GM19395 (cell line): ENCODE measurements around the gene EPM2AIP1.
A peak's percentile ranks its signal among the peaks of the same experiment; 100 is the strongest.
"Not testable (repeated sequence)": the region's sequence is repeated elsewhere in the genome, so short reads cannot be mapped to it uniquely, and the experiment has no call there.

Experiments used
- ATAC-seq: cut with Tn5 transposase; IDR thresholded peaks from one replicate; pipeline ENCODE4 v1.9.1; 2021; ENCODE audit warnings: mild to moderate bottlenecking, moderate library complexity; ENCODE audit not compliant: unreplicated experiment

The EPM2AIP1 gene

DNA sequence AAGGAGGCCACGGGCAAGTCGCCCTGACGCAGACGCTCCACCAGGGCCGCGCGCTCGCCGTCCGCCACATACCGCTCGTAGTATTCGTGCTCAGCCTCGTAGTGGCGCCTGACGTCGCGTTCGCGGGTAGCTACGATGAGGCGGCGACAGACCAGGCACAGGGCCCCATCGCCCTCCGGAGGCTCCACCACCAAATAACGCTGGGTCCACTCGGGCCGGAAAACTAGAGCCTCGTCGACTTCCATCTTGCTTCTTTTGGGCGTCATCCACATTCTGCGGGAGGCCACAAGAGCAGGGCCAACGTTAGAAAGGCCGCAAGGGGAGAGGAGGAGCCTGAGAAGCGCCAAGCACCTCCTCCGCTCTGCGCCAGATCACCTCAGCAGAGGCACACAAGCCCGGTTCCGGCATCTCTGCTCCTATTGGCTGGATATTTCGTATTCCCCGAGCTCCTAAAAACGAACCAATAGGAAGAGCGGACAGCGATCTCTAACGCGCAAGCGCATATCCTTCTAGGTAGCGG is at the start of gene EPM2AIP1:
Gene EPM2AIP1, minus strand, starts transcription at position 326 of the 520 bp plus-strand sequence. Its CDS starts 54 bp downstream, at position 272.
- ATAC-seq = peak; percentile 88

DNA sequence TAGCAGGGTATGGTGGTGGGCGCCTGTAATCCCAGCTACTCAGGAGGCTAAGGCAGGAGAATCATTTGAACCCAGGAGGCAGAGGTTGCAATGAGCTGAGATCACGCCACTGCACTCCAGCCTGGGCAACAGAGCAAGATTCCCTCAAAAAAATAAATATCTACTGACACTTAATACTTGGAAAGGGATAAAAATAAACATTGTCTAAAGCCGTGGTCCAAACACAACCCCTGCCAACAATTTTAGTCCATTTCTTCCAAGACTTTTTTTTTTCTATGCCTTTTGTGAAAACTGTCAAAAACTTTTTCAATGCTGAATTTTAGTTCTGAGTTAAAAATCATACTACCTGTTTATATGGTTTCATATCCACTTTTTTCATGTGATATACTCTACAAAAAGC is 49.8 kb upstream of the EPM2AIP1 start:
- ATAC-seq = not testable (repeated sequence)

DNA sequence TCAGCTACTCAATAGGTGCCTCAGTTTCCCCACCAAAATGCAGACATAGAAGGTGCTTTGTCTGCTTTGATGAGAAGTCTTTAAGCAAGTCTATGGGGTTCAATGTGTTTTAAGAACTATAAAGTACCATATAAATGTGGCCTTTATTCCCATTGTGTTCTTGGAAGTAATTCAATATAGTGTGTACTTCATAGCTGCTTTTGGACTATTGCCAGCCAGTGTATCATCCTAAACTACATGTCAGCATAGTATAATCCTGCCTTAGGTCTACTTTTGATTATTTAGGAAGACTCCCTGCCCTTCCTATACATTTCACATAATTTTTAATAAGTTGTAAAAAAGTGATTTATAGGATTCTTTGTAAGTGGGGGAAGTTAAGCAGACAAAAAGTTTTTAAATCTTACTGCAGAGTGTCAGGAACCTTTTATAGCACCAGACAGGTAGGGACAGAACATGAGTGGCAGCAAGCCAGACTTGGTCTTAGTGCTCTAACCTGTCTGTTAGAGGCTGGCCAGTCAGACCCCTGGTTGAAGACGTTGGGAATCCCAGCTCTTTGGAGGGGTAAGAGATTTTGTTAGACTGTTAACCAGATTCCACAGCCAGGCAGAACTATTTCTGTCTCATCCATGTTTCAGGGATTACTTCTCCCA is 48.7 kb upstream of the EPM2AIP1 start:
- no peak for ATAC-seq

DNA sequence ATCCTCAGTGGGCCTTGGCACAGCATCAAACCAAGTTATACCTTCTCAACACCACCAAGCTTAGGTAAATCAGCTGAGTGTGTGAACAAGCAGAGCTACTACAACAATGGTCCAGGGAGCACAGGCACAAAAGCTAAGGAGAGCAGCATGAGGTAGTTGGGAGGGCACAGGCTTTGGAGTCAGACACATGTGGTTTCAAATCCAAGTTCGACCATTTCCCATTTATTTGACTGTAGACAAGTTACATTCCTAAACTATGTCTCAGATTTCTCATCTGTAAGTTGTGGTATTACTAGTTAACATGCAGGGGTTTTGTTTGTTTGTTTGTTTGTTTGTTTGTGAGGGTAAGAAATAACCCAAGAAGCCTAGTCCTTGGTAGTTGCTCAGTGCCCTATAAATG is 47.3 kb upstream of the EPM2AIP1 start:
- ATAC-seq = no peak

DNA sequence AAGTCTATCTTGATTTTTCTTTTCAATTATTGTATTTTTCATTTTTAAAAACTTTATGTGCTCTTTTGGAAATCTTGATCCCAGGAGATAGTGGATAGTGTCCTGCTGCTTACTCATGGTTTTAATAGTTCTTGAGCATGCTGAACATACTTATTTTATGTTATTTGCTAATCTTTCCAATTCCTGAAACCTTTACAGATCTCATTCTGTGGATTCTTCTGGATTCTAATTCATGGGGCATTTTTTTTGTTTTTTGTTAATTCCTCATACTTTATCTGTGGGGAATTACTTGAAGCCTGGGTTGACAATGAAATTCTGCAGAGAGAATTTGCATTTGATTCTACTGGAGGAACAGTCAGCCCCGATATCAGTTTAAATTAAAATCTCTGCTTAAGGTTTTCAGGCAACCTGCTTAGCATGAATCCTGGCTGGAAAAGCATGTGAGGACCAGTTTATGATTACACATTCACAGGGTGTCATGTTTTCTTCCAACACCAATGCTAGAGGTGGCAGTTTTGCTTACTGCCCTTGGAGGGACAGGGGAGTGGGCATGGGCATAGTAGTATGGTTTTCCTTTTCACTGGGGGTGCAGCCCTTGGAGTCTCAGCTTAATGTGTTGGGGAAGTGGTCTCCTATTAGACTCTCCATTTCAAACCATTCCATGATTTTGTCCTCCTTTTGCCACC is 46.4 kb upstream of the EPM2AIP1 start:
- ATAC-seq = no peak

DNA sequence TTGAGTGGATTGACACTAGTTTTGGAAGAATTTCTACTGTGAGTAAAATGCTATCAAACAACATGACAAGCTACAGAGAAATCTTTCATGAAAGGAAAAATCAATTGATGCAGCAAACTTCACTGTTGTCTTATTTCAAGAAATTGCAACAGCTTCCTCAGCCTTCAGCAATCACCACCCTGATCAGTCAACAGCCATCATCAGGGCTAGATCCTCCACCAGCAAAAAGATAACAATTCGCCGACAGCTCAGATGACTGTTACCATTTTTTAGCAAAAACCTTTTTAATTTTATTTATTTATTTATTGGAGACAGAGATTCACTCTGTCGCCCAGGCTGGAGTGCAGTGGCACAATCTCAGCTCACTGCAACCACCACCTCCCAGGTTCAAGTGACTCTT is 44.4 kb upstream of the EPM2AIP1 start:
- no peak for ATAC-seq

DNA sequence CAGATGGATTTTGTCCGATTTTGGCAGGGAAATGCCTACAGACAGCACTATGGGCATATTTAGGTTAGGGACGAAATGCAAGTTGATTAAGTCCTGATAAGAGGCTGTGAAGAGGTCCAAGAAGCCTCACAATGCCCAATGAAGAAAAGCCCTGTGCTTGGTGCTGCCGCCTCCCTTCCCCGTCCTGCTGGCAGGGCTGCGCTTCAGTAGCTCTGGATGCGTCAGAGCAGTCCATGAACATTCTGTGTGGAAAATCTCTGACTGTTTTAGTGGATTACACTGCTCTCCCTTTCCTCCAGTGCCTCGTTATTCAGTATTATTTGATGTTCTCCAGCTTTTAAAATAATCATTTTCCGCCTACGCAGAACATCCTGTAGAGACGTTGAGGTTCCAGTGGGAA is 40.0 kb upstream of the EPM2AIP1 start:
- ATAC-seq = no peak

DNA sequence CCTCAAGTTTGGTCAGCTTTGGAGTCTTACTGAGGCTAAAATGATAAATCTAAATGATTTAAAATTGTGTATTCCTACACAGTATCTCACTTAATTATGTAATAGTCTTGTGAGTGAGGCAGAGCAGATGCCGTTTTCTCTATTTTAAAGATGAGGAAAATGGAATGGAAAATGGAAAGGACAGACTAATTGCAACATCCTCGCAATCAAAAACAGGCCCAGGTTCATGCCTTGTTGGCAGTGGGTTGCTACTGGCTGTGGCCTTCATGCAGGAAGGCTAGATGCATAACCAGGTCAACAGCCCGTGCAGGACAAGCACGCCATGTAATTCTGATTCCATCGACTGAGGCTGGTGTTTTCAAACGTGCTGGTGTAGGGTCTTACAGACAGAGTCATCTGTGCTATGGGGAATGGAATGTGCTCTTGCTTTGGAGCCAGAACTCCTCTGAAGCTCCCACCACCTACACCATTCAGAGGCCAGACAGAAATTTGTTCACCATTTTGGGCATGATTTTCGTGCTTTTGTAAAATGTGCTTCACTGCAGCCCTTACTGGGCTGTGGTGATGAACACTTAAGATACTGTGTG is 38.3 kb upstream of the EPM2AIP1 start:
- no peak for ATAC-seq

DNA sequence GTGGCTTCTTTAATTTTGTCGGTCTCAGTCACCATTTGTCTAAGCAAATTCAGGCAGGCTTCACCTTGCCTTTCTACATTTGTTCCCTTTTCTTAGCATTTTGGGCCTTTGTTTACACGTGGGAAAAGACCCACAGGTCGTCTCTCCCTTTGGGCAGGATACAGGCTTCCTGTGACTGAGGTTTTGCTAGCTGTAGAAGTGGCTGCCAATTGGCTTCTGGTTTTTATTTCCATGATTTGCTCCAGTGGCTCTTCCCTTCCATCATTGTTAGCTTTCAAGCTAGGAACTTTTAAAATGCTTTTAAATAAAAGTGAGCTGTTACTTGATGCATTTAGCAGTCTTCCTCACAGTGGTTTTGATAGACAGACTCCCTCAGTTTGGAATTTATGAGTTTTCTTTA is 37.7 kb upstream of the EPM2AIP1 start:
- ATAC-seq = no peak

DNA sequence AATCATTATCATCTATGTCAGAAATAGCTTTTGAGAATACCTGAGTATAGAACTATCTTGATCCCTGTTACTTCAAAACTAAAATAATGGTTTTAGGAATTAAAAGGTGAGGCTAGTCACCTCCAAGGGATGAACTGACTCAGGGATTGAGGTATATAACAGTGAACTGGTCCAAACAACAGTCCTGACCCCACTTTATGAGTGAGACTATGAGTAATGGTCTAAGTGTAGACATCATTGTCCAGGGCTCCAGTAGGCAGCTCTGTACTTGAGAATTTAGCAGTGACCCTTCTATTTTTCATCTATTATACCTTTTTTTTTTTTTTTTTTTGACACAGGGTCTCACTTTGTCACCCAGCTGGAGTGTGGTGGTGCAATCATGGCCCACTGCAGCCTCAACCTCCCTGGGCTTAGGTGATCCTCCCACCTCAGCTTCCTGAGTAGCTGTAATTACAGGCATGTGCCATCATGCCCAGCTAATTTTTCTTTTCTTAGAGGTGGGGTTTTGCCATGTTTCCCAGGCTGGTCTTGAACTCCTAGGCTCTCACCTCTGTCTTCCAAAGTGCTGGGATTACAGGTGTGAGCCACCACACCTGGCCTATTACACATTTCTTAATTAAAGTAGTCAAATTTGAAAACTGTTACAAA is 36.7 kb upstream of the EPM2AIP1 start:
- no peak for ATAC-seq

DNA sequence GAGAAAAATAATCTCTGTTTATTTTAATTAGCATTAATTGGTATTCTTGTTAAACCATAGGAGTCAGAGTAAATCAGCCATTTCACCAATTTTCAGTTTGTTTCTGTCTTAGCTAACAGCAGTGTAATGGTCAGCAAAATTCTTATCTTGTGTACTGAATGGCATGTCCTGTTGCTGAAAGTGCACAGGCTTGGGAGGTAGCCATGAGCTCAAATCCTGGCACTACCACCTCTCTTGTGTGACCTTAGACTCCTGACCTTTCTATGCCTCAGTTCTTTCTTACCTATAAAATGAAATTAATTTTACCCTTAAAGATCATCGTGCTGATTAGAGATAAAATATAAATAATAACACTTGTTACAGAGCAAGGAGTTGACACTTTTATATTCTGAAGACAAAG is 36.2 kb upstream of the EPM2AIP1 start:
- no peak for ATAC-seq

DNA sequence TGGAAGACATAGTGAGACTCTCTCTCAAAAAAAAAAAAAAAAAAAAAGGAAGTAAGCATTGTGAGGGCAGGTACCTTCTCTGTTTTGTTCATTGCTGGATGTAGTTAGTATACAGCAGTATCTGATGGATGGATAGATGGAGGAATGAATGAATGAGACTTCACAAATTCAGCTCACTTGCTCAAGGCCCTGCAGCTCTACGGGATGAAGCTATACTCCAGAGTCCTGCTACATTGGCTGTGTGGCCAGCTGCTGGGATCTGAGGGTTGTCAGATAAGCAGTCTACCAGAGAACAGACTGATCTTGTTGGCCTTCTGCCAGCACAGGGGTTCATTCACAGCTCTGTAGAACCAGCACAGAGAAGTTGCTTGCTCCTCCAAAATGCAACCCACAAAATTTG is 35.4 kb upstream of the EPM2AIP1 start:
- ATAC-seq = no peak

DNA sequence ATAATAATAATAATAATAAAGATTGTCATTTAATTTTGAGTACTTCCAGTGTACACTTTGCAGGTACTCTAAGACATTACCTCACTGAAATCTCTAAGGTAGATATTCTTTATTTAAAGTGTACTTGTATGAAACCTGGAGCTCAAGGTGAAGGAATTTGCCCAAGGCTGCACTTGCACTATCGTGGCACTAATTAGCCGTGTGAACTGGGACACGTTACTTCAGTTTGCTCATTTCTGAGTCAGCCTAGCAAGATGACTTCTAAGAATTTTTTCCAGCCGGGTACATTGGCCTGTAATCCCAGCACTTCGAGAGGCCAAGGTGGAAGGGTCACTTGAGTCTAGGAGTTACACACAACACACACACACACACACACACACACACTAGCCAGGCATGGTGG is 33.9 kb upstream of the EPM2AIP1 start:
- ATAC-seq = no peak

DNA sequence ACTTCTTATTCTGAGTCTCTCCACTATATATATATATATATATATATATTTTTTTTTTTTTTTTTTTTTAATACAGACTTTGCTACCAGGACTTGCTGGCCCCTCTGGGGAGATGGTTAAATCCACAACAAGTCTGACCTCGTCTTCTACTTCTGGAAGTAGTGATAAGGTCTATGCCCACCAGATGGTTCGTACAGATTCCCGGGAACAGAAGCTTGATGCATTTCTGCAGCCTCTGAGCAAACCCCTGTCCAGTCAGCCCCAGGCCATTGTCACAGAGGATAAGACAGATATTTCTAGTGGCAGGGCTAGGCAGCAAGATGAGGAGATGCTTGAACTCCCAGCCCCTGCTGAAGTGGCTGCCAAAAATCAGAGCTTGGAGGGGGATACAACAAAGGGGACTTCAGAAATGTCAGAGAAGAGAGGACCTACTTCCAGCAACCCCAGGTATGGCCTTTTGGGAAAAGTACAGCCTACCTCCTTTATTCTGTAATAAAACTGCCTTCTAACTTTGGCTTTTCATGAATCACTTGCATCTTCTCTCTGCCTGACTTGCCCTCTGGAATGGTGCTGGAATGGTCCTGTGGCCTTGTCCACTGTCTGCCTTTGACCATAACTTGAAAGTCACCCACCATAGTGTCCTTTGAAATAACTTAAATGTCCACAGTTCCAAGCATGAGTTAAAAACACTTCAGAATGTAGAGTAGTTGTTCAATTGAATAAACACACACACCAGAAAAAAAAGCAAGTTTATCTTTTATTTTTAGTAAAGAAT is 32.8 kb upstream of the EPM2AIP1 start:
- no peak for ATAC-seq

DNA sequence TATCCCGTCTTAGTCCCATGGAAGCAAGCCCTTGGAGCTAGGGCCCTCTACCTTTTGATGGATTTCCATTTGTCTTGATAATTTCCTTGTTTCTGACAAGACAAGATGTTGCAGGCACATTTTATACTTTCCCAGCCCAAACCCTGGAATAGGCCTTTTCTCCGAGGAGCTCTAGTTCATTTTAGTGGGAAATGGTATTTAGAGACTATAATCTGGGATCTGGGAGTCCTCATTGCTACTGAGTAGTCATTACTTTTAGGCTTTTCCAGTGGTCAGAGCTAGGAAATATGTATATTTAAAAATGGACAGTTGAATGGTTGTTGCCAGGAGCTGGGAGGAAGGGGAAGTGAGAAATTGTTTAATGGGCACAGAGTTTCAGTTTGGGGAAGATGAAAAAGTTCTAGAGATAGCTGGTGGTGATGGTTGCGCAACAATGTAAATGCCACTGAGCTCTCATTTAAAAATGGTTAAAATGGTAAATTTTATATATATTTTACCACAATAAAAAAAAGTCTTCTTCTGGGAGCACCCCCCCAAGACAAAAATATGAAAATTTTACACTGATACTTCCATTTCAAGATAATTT is 32.0 kb upstream of the EPM2AIP1 start:
- ATAC-seq = peak; percentile 78

DNA sequence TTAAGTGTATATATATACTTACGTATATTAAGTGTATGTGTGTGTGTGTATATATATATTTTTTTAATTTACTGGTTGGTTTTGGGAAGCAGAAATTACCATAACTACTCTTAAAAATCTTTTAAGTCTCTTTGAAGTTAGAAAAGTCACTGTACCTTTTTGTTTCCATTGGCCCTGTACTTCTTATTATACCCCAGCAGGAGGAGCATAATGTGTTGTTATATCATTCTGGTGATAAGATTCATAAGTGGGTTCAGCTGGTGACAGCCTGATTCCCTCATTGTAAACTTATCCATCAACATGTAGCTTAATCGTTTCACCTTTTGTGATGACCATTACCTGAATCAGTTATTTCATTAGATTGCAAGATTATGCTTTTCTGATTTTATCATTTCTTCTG is 31.2 kb upstream of the EPM2AIP1 start:
- ATAC-seq = no peak

DNA sequence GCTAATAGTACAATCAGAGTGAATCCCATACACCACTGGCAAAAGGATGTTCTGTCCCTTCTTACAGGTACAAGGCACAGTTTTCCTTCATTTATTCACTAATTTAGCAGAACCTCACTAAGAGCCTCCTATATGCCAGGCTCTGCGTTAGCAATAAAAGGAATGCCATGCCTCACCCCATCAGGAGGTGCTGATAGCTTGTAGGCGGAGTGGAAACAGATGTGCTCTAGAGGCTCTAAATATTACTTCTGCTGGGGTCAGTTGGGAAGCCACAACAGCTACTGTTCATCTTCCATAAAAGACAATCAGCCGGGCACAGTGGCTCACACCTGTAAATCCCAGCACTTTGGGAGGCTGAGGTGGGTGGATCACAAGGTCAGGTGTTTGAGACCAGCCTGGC is 24.8 kb upstream of the EPM2AIP1 start:
- no peak for ATAC-seq

DNA sequence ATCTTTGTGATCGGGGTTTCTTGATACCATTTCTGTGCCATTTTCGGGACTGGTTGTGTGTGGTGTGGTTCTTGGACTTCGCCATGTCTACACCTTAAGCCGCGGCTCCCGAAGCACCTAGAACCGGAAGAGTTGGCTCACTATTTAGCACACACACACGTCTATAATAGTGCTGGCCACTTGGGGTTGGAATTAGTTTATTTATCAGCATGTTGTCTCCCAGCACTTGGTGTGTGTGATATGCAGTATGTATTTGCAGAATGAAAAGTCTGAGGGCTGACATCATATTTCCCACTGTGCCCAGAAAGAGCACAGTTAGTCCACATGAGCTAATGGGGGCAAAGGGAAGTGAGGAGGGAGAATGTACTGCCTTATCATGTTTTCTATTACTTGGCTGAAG is 24.0 kb upstream of the EPM2AIP1 start:
- no peak for ATAC-seq

DNA sequence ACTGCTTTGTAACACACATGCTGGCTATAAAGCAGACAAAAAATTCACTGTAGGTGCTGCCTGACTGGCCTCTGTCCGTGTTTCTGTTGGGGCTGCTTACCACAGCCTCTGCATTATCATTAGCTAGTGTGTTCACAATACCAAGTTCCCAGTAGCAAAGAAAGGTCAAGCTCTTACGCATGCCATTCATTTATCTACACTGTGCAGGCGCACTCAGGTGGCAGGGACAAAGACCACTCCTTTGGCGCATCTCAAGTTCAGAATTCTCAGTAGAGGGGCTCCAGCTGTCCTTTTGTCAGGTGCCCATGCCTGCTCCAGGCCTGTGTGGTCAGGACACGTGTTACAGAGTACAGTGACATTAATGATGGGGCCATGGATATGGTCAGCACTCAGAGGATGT is 22.7 kb upstream of the EPM2AIP1 start:
- ATAC-seq = no peak

DNA sequence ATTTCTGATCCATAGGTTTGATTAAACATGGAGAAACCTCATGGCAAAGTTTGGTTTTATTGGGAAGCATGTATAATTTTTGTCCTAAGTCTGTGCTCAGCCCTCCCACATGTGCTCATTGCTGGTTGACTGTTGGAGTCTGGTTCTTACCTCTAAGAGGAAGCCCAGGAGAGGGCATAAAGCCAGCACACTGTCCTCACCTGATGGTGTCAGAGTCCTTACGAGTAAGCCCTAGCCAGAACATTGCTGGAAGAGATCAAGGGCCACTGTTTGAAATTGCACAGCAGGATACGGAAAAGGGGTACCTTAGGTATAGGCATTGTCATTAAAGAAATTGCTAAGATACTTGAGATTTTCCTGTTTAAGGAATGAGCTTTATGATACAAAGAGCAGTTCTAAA is 21.7 kb upstream of the EPM2AIP1 start:
- no peak for ATAC-seq
